ENCODE results near the gene ZC3H4. TPM values are rescaled to one million over a fixed set of nuclear protein-coding genes. Genes with fewer than 3 reads are reported as not detected.

The ZC3H4 gene
- total and polyA plus RNA-seq, 10 of the 15 experiments (the other 5 are each of a cell fraction or from before 2014, with no cell fraction given), result 5.1 to 86.3 (median 15.5) TPM

- 89% methylated on average over 13 of the region's 15 CpGs for WGBS (ENCODE audit: insufficient coverage, insufficient replicate concordance, low lambda C conversion rate, missing lambda C conversion rate)
- no peaks in the 10 kb centered on the region; the same call in 1 of the 2 replicates for H4K20me1 ChIP-seq (ENCODE audit: control insufficient read depth, insufficient read depth)
- no peaks in the 10 kb centered on the region for H3K79me2 ChIP-seq (ENCODE audit: control insufficient read depth, insufficient read depth, low read length)
- ChIA-PET POLR2A (no interaction called here), RAD21 (ENCODE audit: unreplicated experiment) (no interaction called here), CTCF (interaction anchor here (0.6 kb wide), 1 partner anchor 38 kb away, joined by 3 read pairs; no protein-coding TSS in a partner anchor), SMC1A (ENCODE audit: uncharacterized antibody, unreplicated experiment) (no interaction called here)
- no TSS peak for BruUV-seq (replicated peaks)
- no peak overlapping the region for H3K27ac ChIP-seq (ENCODE audit: control insufficient read depth, insufficient read depth)
- H3K36me3 ChIP-seq (ENCODE audit: control insufficient read depth in 2 of 2, insufficient read depth in 2 of 2, low read length in 1 of 2), result peaks cover 41 to 43% of the 10 kb centered on the region in 2 experiments
- intact Hi-C loops (cut with micrococcal nuclease; ENCODE audit: unreplicated experiment), result no loop called here
- no peak for DNase-seq (ENCODE audit: low read depth, low spot score)
- no peak for ATAC-seq
- H3K4me1 ChIP-seq (ENCODE audit: control insufficient read depth, insufficient read depth, low read length), result no peaks in the 10 kb centered on the region
- in situ Hi-C loops (cut with MboI), result loop anchor here (5.0 kb wide), 1 partner anchor 52 kb away; no protein-coding TSS in a partner anchor
- no peak overlapping the region for H3K9ac ChIP-seq (ENCODE audit: control insufficient read depth, insufficient read depth, low read length)
- TF ChIP-seq POLR2A (IDR thresholded peaks at IDR 0.05; ENCODE audit: low read depth, low read length), result 0 out of 2 replicates have a peak, but pooled peaks have one; percentile 21
- TF ChIP-seq ZNF207 (IDR thresholded peaks at IDR 0.05; ENCODE audit: borderline replicate concordance), result no peak
- no peak for TF ChIP-seq CBX3 (IDR thresholded peaks at IDR 0.05; ENCODE audit: borderline replicate concordance, low read depth)
- TF ChIP-seq CBX5 (IDR thresholded peaks at IDR 0.05; ENCODE audit: low read depth), result no peak
- no peak for FAIRE-seq
- no peak overlapping the region for H3K4me3 ChIP-seq
- no peak overlapping the region for H3K4me2 ChIP-seq (ENCODE audit: control insufficient read depth, insufficient read depth)
- no peaks in the 10 kb centered on the region for H3K27me3 ChIP-seq (replicated peaks in 1 of 2; ENCODE audit: control insufficient read depth in 2 of 2, insufficient read depth in 2 of 2, low read length in 1 of 2)
- H3K9me3 ChIP-seq (replicated peaks; ENCODE audit: control insufficient read depth, insufficient read depth, low read length), result no peaks in the 10 kb centered on the region
- no peak overlapping the region for H2AFZ ChIP-seq (ENCODE audit: control insufficient read depth, low read depth, low read length)
Observed at GRCh38 chr19:47075179-47075810, 38.3 kb downstream of the ZC3H4 start.

DNA sequence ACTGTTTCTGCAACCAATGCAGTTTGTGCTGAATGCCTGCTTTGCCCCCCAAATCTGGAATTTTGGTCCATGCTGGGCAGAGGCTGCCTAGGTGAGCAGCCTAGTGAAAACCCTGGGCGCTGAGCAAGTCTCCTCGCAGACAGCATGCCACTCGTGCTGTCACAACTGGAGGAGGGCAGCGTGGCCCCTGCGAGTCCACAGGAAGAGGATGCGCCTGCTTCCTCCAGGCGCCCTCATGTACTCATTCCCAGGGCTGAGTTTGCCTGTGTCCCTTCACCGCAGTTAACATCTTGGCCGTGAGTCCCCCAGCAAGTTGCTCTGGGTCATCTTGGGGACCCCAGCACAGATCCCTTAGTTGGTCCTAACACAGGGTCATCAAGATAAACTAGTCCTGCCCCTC is 39.0 kb downstream of the ZC3H4 start:
- CTCF ChIA-PET, result no interaction called here
- in situ Hi-C loops (cut with MboI), result loop anchor here (5.0 kb wide), 1 partner anchor 53 kb away; no protein-coding TSS in a partner anchor

More for the DNA sequence above, 39.0 kb downstream of the ZC3H4 start:
- DNase-seq (ENCODE audit: low read depth, low spot score) (no peak), ATAC-seq (no peak), FAIRE-seq (no peak)
- Histone ChIP-seq H3K9ac (ENCODE audit: control insufficient read depth, insufficient read depth, low read length) (no peak overlapping the region), H4K20me1 (ENCODE audit: control insufficient read depth, insufficient read depth) (no peaks in the 10 kb centered on the region; the same call in 1 of the 2 replicates), H3K36me3 (ENCODE audit: control insufficient read depth in 2 of 2, insufficient read depth in 2 of 2, low read length in 1 of 2) (peaks cover 37 to 45% of the 10 kb centered on the region in 2 experiments), H3K4me3 (no peak overlapping the region), H3K27ac (ENCODE audit: control insufficient read depth, insufficient read depth) (no peak overlapping the region), H2AFZ (ENCODE audit: control insufficient read depth, low read depth, low read length) (no peak overlapping the region), H3K9me3 (replicated peaks; ENCODE audit: control insufficient read depth, insufficient read depth, low read length) (no peaks in the 10 kb centered on the region), H3K79me2 (ENCODE audit: control insufficient read depth, insufficient read depth, low read length) (no peaks in the 10 kb centered on the region), H3K4me2 (ENCODE audit: control insufficient read depth, insufficient read depth) (no peak overlapping the region), H3K27me3 (replicated peaks in 1 of 2; ENCODE audit: control insufficient read depth in 2 of 2, insufficient read depth in 2 of 2, low read length in 1 of 2) (no peaks in the 10 kb centered on the region), H3K4me1 (ENCODE audit: control insufficient read depth, insufficient read depth, low read length) (no peaks in the 10 kb centered on the region)
- intact Hi-C loops (cut with micrococcal nuclease; ENCODE audit: unreplicated experiment), result no loop called here
- RAD21 ChIA-PET (ENCODE audit: unreplicated experiment), result no interaction called here
- POLR2A ChIA-PET, result no interaction called here
- WGBS (ENCODE audit: insufficient coverage, insufficient replicate concordance, low lambda C conversion rate, missing lambda C conversion rate), result 98% methylated on average over 9 of the region's 9 CpGs
- TF ChIP-seq LARP7 (IDR thresholded peaks at IDR 0.05) (no peak), MTA2 (IDR thresholded peaks at IDR 0.05; ENCODE audit: low read depth) (no peak), MEF2B (IDR thresholded peaks at IDR 0.05; ENCODE audit: partially characterized antibody, poor library complexity, severe bottlenecking) (no peak), NRF1 (conservative IDR thresholded peaks at IDR 0.05; ENCODE audit: low read depth, low read length) (no peak), SP1 (IDR thresholded peaks at IDR 0.05; ENCODE audit: low read depth, low read length) (no peak), JUNB (IDR thresholded peaks at IDR 0.05) (no peak), SMAD1 (IDR thresholded peaks at IDR 0.05; ENCODE audit: low read depth, partially characterized antibody) (no peak), PML (IDR thresholded peaks at IDR 0.05; ENCODE audit: low read length) (no peak), POLR2AphosphoS2 (IDR thresholded peaks at IDR 0.05; ENCODE audit: low read depth, low read length) (no peak), RFX5 (IDR thresholded peaks at IDR 0.05; ENCODE audit: low read depth, low read length) (no peak), NFYB (IDR thresholded peaks at IDR 0.05; ENCODE audit: insufficient read depth, low read depth, low read length) (no peak), SMC3 (IDR thresholded peaks at IDR 0.05; ENCODE audit: borderline replicate concordance, low read length) (no peak), BMI1 (IDR thresholded peaks at IDR 0.05; ENCODE audit: borderline replicate concordance) (no peak), NFYA (IDR thresholded peaks at IDR 0.05; ENCODE audit: borderline replicate concordance, low read depth, low read length) (no peak), ZNF384 (IDR thresholded peaks at IDR 0.05; ENCODE audit: borderline replicate concordance, low read depth, low read length) (no peak)
- TF ChIP-seq, protein P1, sequence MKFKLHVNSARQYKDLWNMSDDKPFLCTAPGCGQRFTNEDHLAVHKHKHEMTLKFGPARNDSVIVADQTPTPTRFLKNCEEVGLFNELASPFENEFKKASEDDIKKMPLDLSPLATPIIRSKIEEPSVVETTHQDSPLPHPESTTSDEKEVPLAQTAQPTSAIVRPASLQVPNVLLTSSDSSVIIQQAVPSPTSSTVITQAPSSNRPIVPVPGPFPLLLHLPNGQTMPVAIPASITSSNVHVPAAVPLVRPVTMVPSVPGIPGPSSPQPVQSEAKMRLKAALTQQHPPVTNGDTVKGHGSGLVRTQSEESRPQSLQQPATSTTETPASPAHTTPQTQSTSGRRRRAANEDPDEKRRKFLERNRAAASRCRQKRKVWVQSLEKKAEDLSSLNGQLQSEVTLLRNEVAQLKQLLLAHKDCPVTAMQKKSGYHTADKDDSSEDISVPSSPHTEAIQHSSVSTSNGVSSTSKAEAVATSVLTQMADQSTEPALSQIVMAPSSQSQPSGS (IDR thresholded peaks at IDR 0.05; ENCODE audit: low read length), result no peak
- SMC1A ChIA-PET (ENCODE audit: uncharacterized antibody, unreplicated experiment), result no interaction called here
- no TSS peak for BruUV-seq (replicated peaks)

Data from GM12878 (cell line).